ENCODE data around the gene CACNA1S.

DNA sequence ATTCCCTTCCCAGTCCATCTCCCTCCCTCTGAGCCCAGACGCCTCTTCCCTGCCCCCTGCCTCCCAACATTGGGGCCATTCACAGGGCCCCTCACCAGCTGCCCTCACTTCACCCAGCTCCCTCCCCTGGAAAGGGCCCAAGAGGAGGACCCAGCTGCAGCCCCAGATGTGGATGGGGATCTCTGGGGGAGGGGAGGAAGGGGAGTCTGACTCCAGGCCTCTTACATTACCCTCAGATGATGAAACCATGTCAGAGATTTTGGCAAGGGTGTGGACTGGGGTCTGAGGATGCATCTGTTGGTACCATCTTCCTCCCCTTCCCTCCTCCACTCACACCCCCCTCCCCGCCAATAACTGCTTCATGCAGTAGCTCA, 87.6 kb downstream of the CACNA1S start:
- TF ChIP-seq, protein P1, sequence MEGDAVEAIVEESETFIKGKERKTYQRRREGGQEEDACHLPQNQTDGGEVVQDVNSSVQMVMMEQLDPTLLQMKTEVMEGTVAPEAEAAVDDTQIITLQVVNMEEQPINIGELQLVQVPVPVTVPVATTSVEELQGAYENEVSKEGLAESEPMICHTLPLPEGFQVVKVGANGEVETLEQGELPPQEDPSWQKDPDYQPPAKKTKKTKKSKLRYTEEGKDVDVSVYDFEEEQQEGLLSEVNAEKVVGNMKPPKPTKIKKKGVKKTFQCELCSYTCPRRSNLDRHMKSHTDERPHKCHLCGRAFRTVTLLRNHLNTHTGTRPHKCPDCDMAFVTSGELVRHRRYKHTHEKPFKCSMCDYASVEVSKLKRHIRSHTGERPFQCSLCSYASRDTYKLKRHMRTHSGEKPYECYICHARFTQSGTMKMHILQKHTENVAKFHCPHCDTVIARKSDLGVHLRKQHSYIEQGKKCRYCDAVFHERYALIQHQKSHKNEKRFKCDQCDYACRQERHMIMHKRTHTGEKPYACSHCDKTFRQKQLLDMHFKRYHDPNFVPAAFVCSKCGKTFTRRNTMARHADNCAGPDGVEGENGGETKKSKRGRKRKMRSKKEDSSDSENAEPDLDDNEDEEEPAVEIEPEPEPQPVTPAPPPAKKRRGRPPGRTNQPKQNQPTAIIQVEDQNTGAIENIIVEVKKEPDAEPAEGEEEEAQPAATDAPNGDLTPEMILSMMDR (IDR thresholded peaks at IDR 0.05): no peak
- no peak for TF ChIP-seq POLR2A (IDR thresholded peaks at IDR 0.05)

Data from esophagus squamous epithelium (tissue), 4 donors.